Lower leg skin (tissue), 4 donors: ENCODE data around the gene RNF213. TPM values are rescaled to one million over a fixed set of nuclear protein-coding genes. Genes with fewer than 3 reads are reported as not detected.

Experiments
- DNase-seq, 2 donors: peaks; one replicate each; pipeline ENCODE4 v3.0.0-alpha.2; 2019; ENCODE audit warnings: low spot score in 2 of 2
- H3K4me3 ChIP-seq: fragments of 200-600 bp; sonication (generic); 2 replicates; pipeline ENCODE4 v1.5.1; 2017; ENCODE audit warnings: mild to moderate bottlenecking, low read depth; ENCODE audit not compliant: poor library complexity, severe bottlenecking
- CTCF ChIP-seq, 3 donors: fragments of 450-650 bp; IDR thresholded peaks; one replicate each; pipeline ENCODE4 v1.5.1; 2016; ENCODE audit warnings: antibody characterized with exemption in 3 of 3, mild to moderate bottlenecking in 3 of 3, moderate library complexity in 2 of 3
- POLR2A ChIP-seq, 2 donors: fragments of 450-650 bp; IDR thresholded peaks; one replicate each; pipeline ENCODE4 v1.6.1; 2016 to 2017; ENCODE audit warnings: antibody characterized with exemption in 2 of 2, mild to moderate bottlenecking in 1 of 2, moderate library complexity in 1 of 2
- WGBS, 2 donors: methylation state at CpG; one replicate each; pipeline ENCODE4 v1.1.5; 2018; 5-methylcytosine and 5-hydroxymethylcytosine counted together
- intact Hi-C: fragments of 100-400 bp; cut with DNase I; formaldehyde crosslinking; loops from one replicate; pipeline ENCODE4 v1.15.0; 2023; ENCODE audit warnings: low total_unique reads
- total RNA-seq, 4 donors: library from RNA; depleted of rRNA; stranded (reverse); fragments of >200 nt; gene quantifications; one replicate each; pipeline ENCODE4 v1.1.0, GENCODE V29; 2016

Gene RNF213
- total RNA-seq, 4 donors from 2014 or later = 48.4 to 103 (median 59.8) TPM

- TF ChIP-seq POLR2A (IDR thresholded peaks at IDR 0.05) (no peak), CTCF (IDR thresholded peaks at IDR 0.05) (no peak)
- intact Hi-C loops = loop anchor here (10.0 kb wide), 1 partner anchor 111 kb away; no protein-coding TSS in a partner anchor
- H3K4me3 ChIP-seq = no peak overlapping the region
- 89 to 93% methylated on average over 26 to 27 of the region's 27 CpGs for WGBS, 2 donors
- no peak for DNase-seq
These were observed 14.9 kb upstream of the RNF213 start for GRCh38 chr17:80245566-80246265.

- intact Hi-C loops = loop anchor here (10.0 kb wide), 1 partner anchor 111 kb away; no protein-coding TSS in a partner anchor
- 94% methylated on average over 17 to 19 of the region's 19 CpGs for WGBS, 2 donors
- no peak for DNase-seq
- no peak overlapping the region for H3K4me3 ChIP-seq
- no peak for TF ChIP-seq CTCF (IDR thresholded peaks at IDR 0.05)
- TF ChIP-seq POLR2A (IDR thresholded peaks at IDR 0.05) = no peak
These were observed 14.4 kb upstream of the RNF213 start for GRCh38 chr17:80246266-80246681.

- no peak overlapping the region for H3K4me3 ChIP-seq
- TF ChIP-seq CTCF (IDR thresholded peaks at IDR 0.05) (no peak), POLR2A (IDR thresholded peaks at IDR 0.05) (no peak)
- intact Hi-C loops = loop anchor here (10.0 kb wide), 1 partner anchor 112 kb away; no protein-coding TSS in a partner anchor
- DNase-seq = no peak
- 93 to 94% methylated on average over 8 of the region's 8 CpGs for WGBS, 2 donors
These were observed 13.9 kb upstream of the RNF213 start for GRCh38 chr17:80246726-80247125.

GRCh38 chr17:80247561-80247960, 13.1 kb upstream of the RNF213 start:
- no peak for TF ChIP-seq CTCF (IDR thresholded peaks at IDR 0.05)
- TF ChIP-seq POLR2A (IDR thresholded peaks at IDR 0.05) = no peak
- H3K4me3 ChIP-seq = no peak overlapping the region
- DNase-seq = no peak
- WGBS, 2 donors = 89 to 91% methylated on average over 14 to 17 of the region's 17 CpGs
- intact Hi-C loops = loop anchor here (10.0 kb wide), 1 partner anchor 113 kb away; no protein-coding TSS in a partner anchor

- no peak overlapping the region for H3K4me3 ChIP-seq
- intact Hi-C loops = loop anchor here (10.0 kb wide), 1 partner anchor 113 kb away; no protein-coding TSS in a partner anchor
- 96 to 97% methylated on average over 9 to 15 of the region's 23 CpGs for WGBS, 2 donors
- no peak for TF ChIP-seq CTCF (IDR thresholded peaks at IDR 0.05)
- no peak for TF ChIP-seq POLR2A (IDR thresholded peaks at IDR 0.05)
- DNase-seq = no peak
These were observed 12.4 kb upstream of the RNF213 start for GRCh38 chr17:80248001-80248893.
